ENCODE measurements around the gene CLEC16A.

- TF ChIP-seq CTCF (IDR thresholded peaks at IDR 0.05; ENCODE audit: borderline replicate concordance, extremely low read depth, low read length, poor library complexity, severe bottlenecking) (no peak), EZH2 (IDR thresholded peaks at IDR 0.05; ENCODE audit: borderline replicate concordance, low read depth, low read length, severe bottlenecking) (no peak)
Measured at GRCh38 chr16:11203111-11203623, 258.8 kb downstream of the CLEC16A start.
